Activated CD4-positive, alpha-beta T cell treated with anti-CD3 and anti-CD28 coated beads for 4 hours (primary cell): ENCODE results near the gene TSHZ2.
"Not testable (repeated sequence)": the region's sequence is repeated elsewhere in the genome, so short reads cannot be mapped to it uniquely, and the experiment has no call there.

Experiments
- DNase-seq, 2 donors: peaks; one replicate each; pipeline ENCODE4 v3.0.0-alpha.2; 2020

The TSHZ2 gene

DNA sequence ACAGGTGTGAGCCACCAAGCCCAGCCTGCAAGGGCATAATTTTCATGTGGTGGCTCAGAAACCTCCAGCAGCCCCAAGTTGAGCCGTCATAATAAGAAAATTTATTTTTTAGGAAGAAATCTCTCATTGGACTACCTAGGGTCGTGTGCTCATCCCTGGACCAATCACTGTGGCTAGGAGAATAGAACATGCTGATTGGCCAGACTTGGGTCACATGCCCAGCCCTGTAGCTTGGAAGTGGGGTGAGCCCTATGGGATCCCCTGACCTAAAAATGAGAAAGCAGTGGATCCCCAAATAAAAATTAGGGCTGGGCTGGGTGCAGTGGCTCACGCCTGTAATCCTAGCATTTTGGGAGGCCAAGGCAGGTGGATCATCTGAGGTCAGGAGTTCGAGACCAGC lies 466.2 kb downstream of the TSHZ2 start:
- DNase-seq = no peak

- DNase-seq = no peak
Observed at GRCh38 chr20:53439046-53439445, 466.9 kb downstream of the TSHZ2 start.

- DNase-seq = no peak
Observed at GRCh38 chr20:53439616-53440015, 467.5 kb downstream of the TSHZ2 start.

DNA sequence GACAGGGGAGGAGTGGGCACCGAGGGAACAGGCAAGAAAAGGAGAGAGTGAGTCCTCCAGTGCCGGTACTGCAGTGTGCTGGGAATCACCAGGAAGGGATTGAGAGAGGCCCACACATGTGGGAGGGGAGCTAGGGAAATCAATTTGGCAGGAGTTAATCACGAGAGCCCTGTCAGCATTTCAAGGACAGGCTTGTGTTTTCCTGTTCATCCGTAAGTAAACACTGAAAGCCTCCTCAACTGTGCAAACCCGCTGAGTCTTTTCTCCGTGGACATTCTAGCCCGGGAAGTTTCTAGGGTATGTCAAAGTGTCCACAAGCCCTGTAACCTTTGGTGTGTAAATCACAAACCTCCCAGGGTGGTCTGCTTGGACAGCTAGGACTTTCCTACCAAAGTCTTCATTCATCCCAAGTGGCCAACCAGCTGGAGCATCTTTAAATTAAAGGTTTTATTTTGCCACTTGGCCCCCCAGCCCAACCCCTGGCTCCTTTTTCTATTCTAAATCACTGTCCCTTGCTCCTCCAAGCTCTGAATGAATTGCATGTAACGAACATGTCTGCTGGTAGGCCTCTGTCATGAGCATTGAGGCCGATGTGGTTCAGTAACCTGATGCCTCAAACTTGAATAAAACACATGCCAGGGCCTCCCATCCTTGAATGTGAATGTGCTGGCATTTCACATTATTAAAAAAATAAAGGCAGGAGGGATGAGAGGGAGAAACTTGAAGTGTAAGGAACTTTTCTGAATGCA lies 472.4 kb downstream of the TSHZ2 start:
- no peak for DNase-seq

DNA sequence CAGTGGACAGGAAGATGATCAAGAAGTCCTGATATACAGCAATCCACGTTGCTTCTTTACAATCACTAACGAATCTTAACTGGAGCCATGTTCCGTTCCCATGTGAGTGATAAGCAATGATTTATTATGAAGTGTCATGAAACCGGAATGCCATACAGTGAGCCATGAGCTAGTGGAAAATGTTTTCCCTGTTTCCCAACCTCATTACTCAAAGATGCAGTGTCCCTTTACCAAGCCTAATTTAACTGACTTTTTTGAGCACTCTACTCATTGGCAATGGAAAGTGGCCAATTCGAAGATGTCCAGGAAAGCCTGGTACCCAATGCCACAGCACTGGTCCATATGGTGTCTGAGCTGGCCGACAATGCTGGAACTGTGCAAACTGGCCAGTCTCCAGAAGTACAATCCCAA lies 473.2 kb downstream of the TSHZ2 start:
- no peak for DNase-seq

DNA sequence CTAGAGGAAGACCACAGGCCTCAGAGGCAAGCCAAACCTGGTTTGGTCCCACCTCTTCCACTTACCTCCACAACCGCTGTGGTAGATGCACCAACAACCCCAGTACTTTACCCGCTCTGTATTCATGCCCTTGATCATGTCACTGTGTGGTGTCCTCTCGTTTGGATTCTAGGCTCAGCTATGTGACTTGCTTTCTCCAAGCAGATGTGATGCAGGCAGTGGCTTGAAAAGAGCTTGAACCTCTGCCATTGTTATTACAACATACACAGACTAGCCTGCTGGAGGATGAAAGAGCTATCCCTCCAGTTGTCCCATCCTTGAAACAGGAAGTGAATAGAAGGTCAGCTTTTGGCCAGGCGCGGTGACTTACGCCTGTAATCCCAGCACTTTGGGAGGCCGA lies 473.8 kb downstream of the TSHZ2 start:
- no peak for DNase-seq

GRCh38 chr20:53447316-53447715 lies 475.2 kb downstream of the TSHZ2 start:
- DNase-seq = no peak

DNA sequence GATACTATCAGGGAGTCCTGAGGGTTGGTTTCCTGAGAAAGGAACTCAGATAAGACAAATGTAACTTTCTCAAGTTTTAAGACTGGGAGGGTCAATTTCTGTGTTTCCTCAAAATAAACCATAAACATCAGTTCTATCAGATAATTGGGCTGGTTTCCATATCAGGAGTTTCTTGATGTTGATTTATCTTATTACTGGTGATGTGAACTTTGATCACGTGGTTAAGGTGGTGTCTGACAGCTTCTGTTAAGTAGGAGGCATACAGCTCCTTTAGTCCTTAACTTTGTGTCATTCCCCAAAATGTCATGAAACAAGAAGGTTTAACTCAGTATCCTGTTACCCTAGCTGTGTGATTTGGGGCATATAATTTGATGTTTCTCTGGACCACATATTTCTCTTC lies 476.3 kb downstream of the TSHZ2 start:
- DNase-seq = no peak

GRCh38 chr20:53448875-53449274 lies 476.7 kb downstream of the TSHZ2 start:
- no peak for DNase-seq

GRCh38 chr20:53453076-53453475 lies 480.9 kb downstream of the TSHZ2 start:
- DNase-seq = no peak

GRCh38 chr20:53454675-53455276 lies 482.6 kb downstream of the TSHZ2 start:
- no peak for DNase-seq

GRCh38 chr20:53463101-53463972 lies 491.2 kb downstream of the TSHZ2 start:
- DNase-seq = no peak

DNA sequence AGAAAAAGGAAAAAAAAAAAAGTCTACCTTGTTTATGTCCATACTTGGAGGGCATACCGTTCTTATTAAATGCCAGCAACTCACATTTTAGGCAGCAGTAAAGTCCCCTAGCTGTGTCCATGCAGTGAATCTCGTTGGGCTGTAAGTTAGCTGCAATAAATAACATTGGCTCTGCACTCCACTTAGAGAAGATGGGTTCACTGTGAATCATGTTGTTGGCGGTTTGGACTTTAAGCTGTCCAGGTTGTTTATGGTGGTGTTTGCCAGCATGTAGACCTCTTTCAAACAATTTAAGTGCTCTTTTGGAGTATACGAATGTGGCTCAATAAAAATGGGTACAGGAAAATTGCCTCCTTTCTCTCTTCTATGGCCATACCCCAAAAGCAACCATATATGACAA lies 494.1 kb downstream of the TSHZ2 start:
- DNase-seq = no peak

DNA sequence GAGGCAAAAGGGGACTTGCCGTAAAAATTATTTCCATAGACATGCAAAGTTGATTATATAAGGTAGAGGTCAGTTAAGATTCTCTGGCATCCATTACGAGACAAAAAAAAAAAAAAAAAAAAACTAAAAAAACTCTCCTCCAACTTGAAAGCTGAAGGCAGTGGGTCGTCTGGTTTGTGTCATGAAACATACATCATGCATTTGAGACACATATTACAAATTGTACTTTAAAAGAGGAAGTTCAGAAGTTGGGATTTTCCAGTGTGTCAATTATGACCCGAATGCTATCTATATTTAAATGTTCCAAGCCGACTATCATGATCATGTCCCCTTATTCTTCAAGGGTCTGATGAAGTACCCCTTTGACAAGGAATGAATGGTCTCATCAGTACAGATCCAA lies 496.4 kb downstream of the TSHZ2 start:
- no peak for DNase-seq

GRCh38 chr20:53472859-53473258 lies 500.7 kb downstream of the TSHZ2 start:
- not testable (repeated sequence) for DNase-seq

GRCh38 chr20:53480913-53481312 lies 508.8 kb downstream of the TSHZ2 start:
- DNase-seq = no peak

DNA sequence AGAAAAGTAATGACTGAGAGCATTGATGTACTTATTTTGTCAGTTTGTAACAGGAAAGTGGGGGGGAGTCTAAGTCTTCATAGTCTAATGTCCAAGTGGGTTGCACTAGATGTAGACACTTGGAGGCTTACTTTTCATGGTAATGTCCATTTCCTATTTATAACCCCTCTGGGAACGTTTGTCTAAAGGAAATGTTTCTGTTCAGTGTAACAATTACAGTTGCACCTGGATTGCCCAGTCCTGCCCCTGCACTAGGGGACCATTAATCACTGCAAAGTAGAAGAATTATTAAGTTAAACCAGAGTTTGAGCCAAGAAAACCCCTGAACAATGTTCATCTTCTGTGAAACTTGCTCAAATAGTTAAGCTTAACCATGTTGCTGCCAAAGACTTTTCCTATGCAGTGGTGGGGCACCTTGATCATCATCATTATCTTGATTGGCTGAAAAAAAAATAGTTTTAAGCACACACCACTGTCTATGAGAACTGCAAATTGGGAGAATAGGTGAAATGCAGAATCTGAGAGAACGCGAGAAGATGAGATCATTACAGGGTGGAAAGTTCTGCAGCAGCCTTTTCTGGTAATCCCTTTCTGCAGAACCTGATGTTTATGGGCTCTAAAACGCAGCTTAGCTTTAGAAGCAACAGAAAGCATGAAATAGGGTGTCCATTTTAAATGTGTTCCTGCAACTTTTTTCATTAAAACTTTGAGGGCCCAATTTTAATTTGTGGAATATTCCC lies 515.5 kb downstream of the TSHZ2 start:
- no peak for DNase-seq

DNA sequence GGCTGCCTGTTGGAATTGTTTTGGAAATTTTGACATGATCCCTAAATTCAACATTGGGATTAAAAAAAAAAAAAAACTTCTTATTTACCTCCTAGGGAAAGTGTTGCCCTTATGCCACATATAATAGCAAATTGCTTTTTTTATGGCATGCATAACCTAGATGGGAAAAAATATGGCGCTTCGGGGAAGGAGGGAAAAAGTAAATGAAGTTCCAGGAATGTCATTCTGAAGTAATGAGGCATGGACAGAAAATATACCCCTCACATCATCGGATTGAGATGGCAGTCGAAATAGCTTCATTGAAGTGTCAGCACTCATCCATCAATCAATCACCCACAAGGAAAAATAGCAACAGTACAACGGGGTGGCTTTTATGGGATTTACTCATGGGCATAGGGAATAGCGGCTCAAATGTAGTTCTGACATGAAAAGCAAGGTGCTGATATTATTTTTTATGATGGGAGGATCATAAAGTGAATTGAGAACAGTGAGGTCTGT lies 516.7 kb downstream of the TSHZ2 start:
- DNase-seq = no peak

- no peak for DNase-seq
Observed at GRCh38 chr20:53489528-53489927, 517.4 kb downstream of the TSHZ2 start.

- no peak for DNase-seq
Observed at GRCh38 chr20:53490620-53491019, 518.5 kb downstream of the TSHZ2 start.

DNA sequence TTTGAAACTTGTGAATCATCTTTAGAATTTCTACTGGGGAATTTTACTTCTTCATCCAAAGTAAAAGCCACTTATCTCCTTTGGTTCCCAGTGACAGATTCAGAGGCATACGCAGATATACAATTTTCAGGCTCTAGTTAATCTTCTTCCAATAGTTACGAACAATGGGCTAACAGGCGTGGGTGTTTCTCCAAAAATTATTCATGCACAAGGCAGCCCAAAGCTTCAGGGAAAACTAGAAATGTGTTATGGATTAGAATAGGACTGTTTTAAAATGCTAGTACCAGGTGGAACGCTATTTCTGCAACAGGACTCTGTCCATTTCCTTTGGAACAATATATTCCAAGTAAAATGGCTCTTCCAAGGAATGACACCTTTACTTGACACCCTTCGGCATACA lies 519.3 kb downstream of the TSHZ2 start:
- DNase-seq = no peak

DNA sequence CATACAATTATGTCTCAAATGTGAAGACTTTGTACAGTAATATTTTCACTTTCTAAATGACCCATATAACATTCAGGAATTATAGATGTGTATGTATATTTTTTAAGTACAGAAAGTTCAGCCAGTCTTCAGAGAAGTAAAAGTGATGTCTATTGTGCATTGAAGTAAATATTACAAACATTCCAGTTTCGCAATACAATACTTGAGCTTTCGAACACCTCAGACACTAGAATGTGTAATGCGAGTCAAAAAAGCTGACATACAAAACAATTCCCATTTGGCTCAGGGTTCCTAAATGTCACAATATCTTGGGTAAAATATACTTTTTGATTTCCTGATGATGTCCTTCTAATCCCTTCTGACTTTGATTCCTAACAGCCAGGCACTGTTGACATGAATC lies 520.1 kb downstream of the TSHZ2 start:
- DNase-seq = no peak

- DNase-seq = no peak
Observed at GRCh38 chr20:53493311-53493857, 521.2 kb downstream of the TSHZ2 start.
